Measurements from ENCODE around the gene BNIP3. TPM values are rescaled to one million over a fixed set of nuclear protein-coding genes. Genes with fewer than 3 reads are reported as not detected.

BNIP3 gene
- polyA plus RNA-seq, 1 experiment: 73.5 TPM

- Histone ChIP-seq H3K27me3 (ENCODE audit: control insufficient read depth, insufficient read depth, low read length) (no peaks in the 10 kb centered on the region), H3K9me3 (ENCODE audit: control insufficient read depth, insufficient read depth, low read length) (peaks cover 11% of the 10 kb centered on the region), H3K4me3 (ENCODE audit: low read depth, low read length) (peak overlapping the region; percentile 81), H3K27ac (ENCODE audit: low read depth, low read length) (peak overlapping the region; percentile 73)
- no peak for DNase-seq (ENCODE audit: low read depth, low spot score)
- POLR2A ChIA-PET: interaction anchor here (1.8 to 2.7 kb wide), 2 partner anchors 17 to 33 kb away, joined by 14 to 17 read pairs; no protein-coding TSS in a partner anchor
- CTCF ChIA-PET: interaction anchor here (1.1 to 4.1 kb wide), 4 partner anchors 16 to 155 kb away, joined by 3 to 30 read pairs (median 4); no protein-coding TSS in a partner anchor
- TF ChIP-seq CTCF (IDR thresholded peaks at IDR 0.05; ENCODE audit: low read depth, low read length): no peak
Observed at GRCh38 chr10:131980321-131980720, 1.4 kb downstream of the BNIP3 start.

GRCh38 chr10:131979821-131980270 lies 1.9 kb downstream of the BNIP3 start:
- TF ChIP-seq CTCF (IDR thresholded peaks at IDR 0.05; ENCODE audit: low read depth, low read length): no peak
- DNase-seq (ENCODE audit: low read depth, low spot score): no peak
- Histone ChIP-seq H3K9me3 (ENCODE audit: control insufficient read depth, insufficient read depth, low read length) (peaks cover 11% of the 10 kb centered on the region), H3K27me3 (ENCODE audit: control insufficient read depth, insufficient read depth, low read length) (no peaks in the 10 kb centered on the region), H3K27ac (ENCODE audit: low read depth, low read length) (peak overlapping the region; percentile 73), H3K4me3 (ENCODE audit: low read depth, low read length) (peak overlapping the region; percentile 81)
- ChIA-PET CTCF (interaction anchor here (4.1 kb wide), 1 partner anchor 43 kb away, joined by 30 read pairs; no protein-coding TSS in a partner anchor), POLR2A (no interaction called here)

- no peak for DNase-seq (ENCODE audit: low read depth, low spot score)
- H3K27me3 ChIP-seq (ENCODE audit: control insufficient read depth, insufficient read depth, low read length): no peaks in the 10 kb centered on the region
- POLR2A ChIA-PET: no interaction called here
Observed at GRCh38 chr10:131979336-131979735, 2.4 kb downstream of the BNIP3 start.

GRCh38 chr10:131978851-131979250 lies 2.9 kb downstream of the BNIP3 start:
- Histone ChIP-seq H3K27me3 (ENCODE audit: control insufficient read depth, insufficient read depth, low read length) (no peaks in the 10 kb centered on the region), H3K27ac (ENCODE audit: low read depth, low read length) (no peak overlapping the region), H3K9me3 (ENCODE audit: control insufficient read depth, insufficient read depth, low read length) (peaks cover 11% of the 10 kb centered on the region), H3K4me3 (ENCODE audit: low read depth, low read length) (no peak overlapping the region)
- no peak for TF ChIP-seq CTCF (IDR thresholded peaks at IDR 0.05; ENCODE audit: low read depth, low read length)
- DNase-seq (ENCODE audit: low read depth, low spot score): no peak
- CTCF ChIA-PET: interaction anchor here (0.6 to 4.1 kb wide), 2 partner anchors 14 to 44 kb away, joined by 5 to 30 read pairs; no protein-coding TSS in a partner anchor
- POLR2A ChIA-PET: no interaction called here

More at GRCh38 chr10:131979336-131979735, 2.4 kb downstream of the BNIP3 start:
- peaks cover 11% of the 10 kb centered on the region for H3K9me3 ChIP-seq (ENCODE audit: control insufficient read depth, insufficient read depth, low read length)
- TF ChIP-seq CTCF (IDR thresholded peaks at IDR 0.05; ENCODE audit: low read depth, low read length): no peak
- H3K27ac ChIP-seq (ENCODE audit: low read depth, low read length): peak overlapping the region; percentile 73
- H3K4me3 ChIP-seq (ENCODE audit: low read depth, low read length): peak overlapping the region; percentile 81
- CTCF ChIA-PET: interaction anchor here (0.6 to 4.1 kb wide), 2 partner anchors 15 to 44 kb away, joined by 5 to 30 read pairs; no protein-coding TSS in a partner anchor

GRCh38 chr10:131978366-131978765 lies 3.4 kb downstream of the BNIP3 start:
- Histone ChIP-seq H3K27ac (ENCODE audit: low read depth, low read length) (no peak overlapping the region), H3K27me3 (ENCODE audit: control insufficient read depth, insufficient read depth, low read length) (no peaks in the 10 kb centered on the region), H3K9me3 (ENCODE audit: control insufficient read depth, insufficient read depth, low read length) (peaks cover 11% of the 10 kb centered on the region), H3K4me3 (ENCODE audit: low read depth, low read length) (no peak overlapping the region)
- POLR2A ChIA-PET: no interaction called here
- CTCF ChIA-PET: interaction anchor here (4.1 kb wide), 1 partner anchor 45 kb away, joined by 30 read pairs; no protein-coding TSS in a partner anchor
- TF ChIP-seq CTCF (IDR thresholded peaks at IDR 0.05; ENCODE audit: low read depth, low read length): no peak
- DNase-seq (ENCODE audit: low read depth, low spot score): no peak

Measured in AG04450 (cell line).